Endothelial cell of umbilical vein (primary cell): ENCODE results near the gene MARK3. TPM values are rescaled to one million over a fixed set of nuclear protein-coding genes. Genes with fewer than 3 reads are reported as not detected.

Source experiments
- BruUV-seq: library from RNA; stranded (reverse); fragments of 400-500 nt; replicated peaks from 2 replicates; lab custom pipeline; 2021; lab: Mats Ljungman, UMichigan
- CTCF ChIA-PET: fragments of 300-600, 350-600 bp; sonication (Branson Sonifier 250); formaldehyde crosslinking; loops from one replicate; lab custom pipeline; 2021; ENCODE audit warnings: antibody characterized with exemption, inconsistent platforms; lab: Charles Lee
- POLR2A ChIA-PET: fragments of 300-600, 350-600 bp; sonication (Branson Sonifier 250); formaldehyde crosslinking; loops from one replicate; lab custom pipeline; 2021; ENCODE audit warnings: antibody characterized with exemption, inconsistent platforms; lab: Charles Lee
- DNase-seq: peaks from one replicate; pipeline ENCODE4 v3.0.0-alpha.2; 2011; ENCODE audit warnings: low read depth, low spot score
- FAIRE-seq: peaks from 2 replicates; lab custom pipeline; 2011; peaks lifted over from hg19 to GRCh38; lab: Jason Lieb, UNC
- H2AFZ ChIP-seq: 2 replicates; pipeline ENCODE4 v1.6.0; 2012; ENCODE audit warnings: low read depth, low read length, control low read depth, inconsistent platforms
- H3K27ac ChIP-seq: 2 replicates; pipeline ENCODE4 v1.5.1; 2011; ENCODE audit warnings: low read depth, mild to moderate bottlenecking, control low read depth, low read length, moderate library complexity; ENCODE audit not compliant: insufficient read depth
- H3K27me3 ChIP-seq, 2 experiments: 2 replicates each; pipeline versions ENCODE4 v1.6.0 to v1.6.1; 2011; ENCODE audit warnings: low read length in 2 of 2, mixed read lengths in 1 of 2; ENCODE audit not compliant: control insufficient read depth in 2 of 2, insufficient read depth in 2 of 2
- H3K36me3 ChIP-seq, 2 experiments: 2 replicates in 1 of 2; 3 replicates in 1 of 2; pipeline ENCODE4 v1.5.1; 2011; ENCODE audit warnings: low read length in 2 of 2, mild to moderate bottlenecking in 1 of 2, moderate library complexity in 1 of 2; ENCODE audit not compliant: control insufficient read depth in 2 of 2, insufficient read depth in 2 of 2; ENCODE audit errors: extremely low read depth in 1 of 2
- H3K4me1 ChIP-seq: 3 replicates; pipeline ENCODE4 v1.5.1; 2011; ENCODE audit warnings: mild to moderate bottlenecking, low read length; ENCODE audit not compliant: control insufficient read depth, insufficient read depth; ENCODE audit errors: extremely low read depth
- H3K4me2 ChIP-seq: 2 replicates; pipeline ENCODE4 v1.6.1; 2011; ENCODE audit warnings: low read length, control low read depth, mixed read lengths; ENCODE audit not compliant: insufficient read depth
- H3K4me3 ChIP-seq, 3 experiments: fragments of 200-600 bp in 1 of 3; sonication (generic), shearing (Covaris generic) in 1 of 3; replicated peaks in 1 of 3; 2 replicates each; pipeline ENCODE4 v1.5.1; 2011 to 2016; ENCODE audit warnings: control low read depth in 3 of 3, low read length in 3 of 3, mild to moderate bottlenecking in 2 of 3, inconsistent platforms in 1 of 3, low read depth in 1 of 3, moderate library complexity in 1 of 3; ENCODE audit not compliant: insufficient read depth in 1 of 3
- H3K79me2 ChIP-seq: 2 replicates; pipeline ENCODE4 v1.6.0; 2012; ENCODE audit warnings: low read length, inconsistent platforms; ENCODE audit not compliant: control insufficient read depth, insufficient read depth
- H3K9ac ChIP-seq: replicated peaks from 2 replicates; pipeline ENCODE3; 2011; ENCODE audit warnings: low read length, control low read depth; ENCODE audit not compliant: insufficient read depth; ENCODE audit errors: extremely low read depth
- H3K9me1 ChIP-seq: replicated peaks from 3 replicates; pipeline ENCODE4 v1.6.0; 2011; ENCODE audit warnings: mild to moderate bottlenecking, low read length; ENCODE audit not compliant: control insufficient read depth, insufficient read depth; ENCODE audit errors: extremely low read depth
- H3K9me3 ChIP-seq: replicated peaks from 2 replicates; pipeline ENCODE4 v1.5.1; 2012; ENCODE audit warnings: low read length, inconsistent platforms; ENCODE audit not compliant: control insufficient read depth, insufficient read depth
- H4K20me1 ChIP-seq: replicated peaks from 2 replicates; pipeline ENCODE3; 2011; ENCODE audit warnings: mild to moderate bottlenecking, low read length; ENCODE audit not compliant: control insufficient read depth, insufficient read depth; ENCODE audit errors: extremely low read depth
- CTCF ChIP-seq, 2 donors: IDR thresholded peaks; 1 replicate in 1 of 2; 2 replicates in 1 of 2; pipeline ENCODE4 v1.5.1; 2011; ENCODE audit warnings: low read length in 2 of 2, mild to moderate bottlenecking in 2 of 2, moderate library complexity in 2 of 2, control low read depth in 1 of 2, inconsistent platforms in 1 of 2, low read depth in 1 of 2; ENCODE audit not compliant: insufficient read depth in 1 of 2; ENCODE audit errors: extremely low read depth in 1 of 2
- EZH2 ChIP-seq: IDR thresholded peaks from 2 replicates; pipeline ENCODE4 v1.6.1; 2012; ENCODE audit warnings: borderline replicate concordance, low read depth, mild to moderate bottlenecking, moderate library complexity, low read length, inconsistent platforms; ENCODE audit not compliant: severe bottlenecking
- FOS ChIP-seq: IDR thresholded peaks from 2 replicates; pipeline ENCODE4 v1.6.1; 2011; ENCODE audit warnings: mild to moderate bottlenecking, low read length, moderate library complexity, borderline replicate concordance; ENCODE audit not compliant: insufficient read depth
- GATA2 ChIP-seq: IDR thresholded peaks from 2 replicates; pipeline ENCODE4 v1.7.0; 2011; ENCODE audit warnings: low read depth, mild to moderate bottlenecking, moderate library complexity, mixed read lengths, low read length; ENCODE audit not compliant: insufficient read length, insufficient read depth
- JUN ChIP-seq: IDR thresholded peaks from 2 replicates; pipeline ENCODE4 v1.6.1; 2011; ENCODE audit warnings: borderline replicate concordance, low read depth; ENCODE audit not compliant: insufficient read length, insufficient read depth
- MAX ChIP-seq: IDR thresholded peaks from 2 replicates; pipeline ENCODE4 v1.6.1; 2011; ENCODE audit not compliant: insufficient read depth, insufficient read length
- MYC ChIP-seq: IDR thresholded peaks from one replicate; pipeline ENCODE4 v1.6.1; 2011; ENCODE audit warnings: mild to moderate bottlenecking, low read depth, low read length
- POLR2A ChIP-seq: IDR thresholded peaks from 2 replicates; pipeline ENCODE4 v1.6.1; 2012; ENCODE audit warnings: low read depth, mild to moderate bottlenecking, control low read depth, low read length
- POLR2AphosphoS5 ChIP-seq: IDR thresholded peaks from 2 replicates; pipeline ENCODE4 v1.6.1; 2012; ENCODE audit warnings: low read depth, mild to moderate bottlenecking, control low read depth, low read length, moderate library complexity; ENCODE audit not compliant: insufficient read depth
- dilution Hi-C: fragments of 300-500 bp; cut with MboI; formaldehyde crosslinking; loops from one replicate; pipeline ENCODE4 v1.15.0; 2019; ENCODE audit warnings: low sequenced_read_pairs; ENCODE audit not compliant: extremely low pct_ligation_motif_present
- intact Hi-C: fragments of 100-400 bp; cut with micrococcal nuclease; formaldehyde crosslinking; loops from one replicate; pipeline ENCODE4 v1.10.0; 2022
- polyA plus RNA-seq, 4 experiments: library from polyadenylated mRNA; depleted of rRNA in 3 of 4; stranded (reverse) in 3 of 4; unstranded in 1 of 4; fragments of >200 nt; gene quantifications; 2 replicates each; pipeline versions ENCODE4 v1.2.1 to v1.2.3, GENCODE V29; 2011 to 2012; ENCODE audit warnings: missing spikeins in 1 of 4
- total RNA-seq: library from RNA; stranded (reverse); gene quantifications from 2 replicates; pipeline ENCODE4 v1.2.3, GENCODE V29; 2021

Gene MARK3
- total and polyA plus RNA-seq, 2 donors (not counting 3 experiments of a cell fraction or from before 2014, with no cell fraction given): 46.6 to 96.1 TPM

- Histone ChIP-seq H3K9ac (no peak overlapping the region), H3K36me3 (peaks cover 0 to 2% of the 10 kb centered on the region in 2 experiments), H3K9me3 (no peaks in the 10 kb centered on the region), H3K27ac (no peak overlapping the region), H3K4me1 (no peaks in the 10 kb centered on the region), H3K9me1 (no peaks in the 10 kb centered on the region), H3K79me2 (peaks cover 12% of the 10 kb centered on the region), H3K4me3 (no peak overlapping the region), H3K27me3 (no peaks in the 10 kb centered on the region), H2AFZ (no peak overlapping the region), H4K20me1 (no peaks in the 10 kb centered on the region), H3K4me2 (no peak overlapping the region)
- FAIRE-seq: no peak
- BruUV-seq: no TSS peak
- intact Hi-C loops (no loop called here), dilution Hi-C loops (no loop called here)
- TF ChIP-seq FOS: no peak
- ChIA-PET CTCF (interaction anchor here (1.4 to 5.5 kb wide), 3 partner anchors 13 to 17 kb away, joined by 4 to 33 read pairs (median 17); no protein-coding TSS in a partner anchor), POLR2A (no interaction called here)
- DNase-seq: no peak
Measured at GRCh38 chr14:103535081-103535890, 150.1 kb downstream of the MARK3 start.

- H3K27me3 ChIP-seq: no peaks in the 10 kb centered on the region
- no peaks in the 10 kb centered on the region for H4K20me1 ChIP-seq
- H3K27ac ChIP-seq: no peak overlapping the region
- no peak for TF ChIP-seq FOS
- no peak for TF ChIP-seq EZH2
- TF ChIP-seq GATA2: no peak
- no peak for TF ChIP-seq POLR2AphosphoS5
- no peak for TF ChIP-seq POLR2A
- no peak for TF ChIP-seq MAX
- TF ChIP-seq JUN: no peak
- TF ChIP-seq CTCF (IDR thresholded peaks at IDR 0.05; ENCODE audit: extremely low read depth in 1 of 2, insufficient read depth in 1 of 2, low read depth in 1 of 2, low read length in 2 of 2): no peak
- no peak for TF ChIP-seq MYC
- dilution Hi-C loops (no loop called here), intact Hi-C loops (no loop called here)
- H3K4me3 ChIP-seq: no peak overlapping the region
- ChIA-PET POLR2A (no interaction called here), CTCF (interaction anchor here (1.4 to 5.5 kb wide), 3 partner anchors 12 to 18 kb away, joined by 4 to 33 read pairs (median 17); no protein-coding TSS in a partner anchor)
- no peaks in the 10 kb centered on the region for H3K9me1 ChIP-seq
- peaks cover 5% of the 10 kb centered on the region for H3K79me2 ChIP-seq
- H3K4me1 ChIP-seq: no peaks in the 10 kb centered on the region
- no TSS peak for BruUV-seq
- H3K4me2 ChIP-seq: no peak overlapping the region
- H2AFZ ChIP-seq: no peak overlapping the region
- FAIRE-seq (no peak), DNase-seq (no peak)
- no peak overlapping the region for H3K9ac ChIP-seq
- H3K36me3 ChIP-seq: peaks cover 0 to 2% of the 10 kb centered on the region in 2 experiments
- no peaks in the 10 kb centered on the region for H3K9me3 ChIP-seq
Measured at GRCh38 chr14:103535891-103536565, 150.8 kb downstream of the MARK3 start.
